Brain pericyte (primary cell): ENCODE results near the gene AGPAT3.
"Not testable (repeated sequence)": the region's sequence is repeated elsewhere in the genome, so short reads cannot be mapped to it uniquely, and the experiment has no call there.

ENCODE experiments used
- DNase-seq: peaks from one replicate; pipeline ENCODE4 v3.0.0-alpha.2; 2012; ENCODE audit warnings: low read depth, low spot score

Gene AGPAT3

DNA sequence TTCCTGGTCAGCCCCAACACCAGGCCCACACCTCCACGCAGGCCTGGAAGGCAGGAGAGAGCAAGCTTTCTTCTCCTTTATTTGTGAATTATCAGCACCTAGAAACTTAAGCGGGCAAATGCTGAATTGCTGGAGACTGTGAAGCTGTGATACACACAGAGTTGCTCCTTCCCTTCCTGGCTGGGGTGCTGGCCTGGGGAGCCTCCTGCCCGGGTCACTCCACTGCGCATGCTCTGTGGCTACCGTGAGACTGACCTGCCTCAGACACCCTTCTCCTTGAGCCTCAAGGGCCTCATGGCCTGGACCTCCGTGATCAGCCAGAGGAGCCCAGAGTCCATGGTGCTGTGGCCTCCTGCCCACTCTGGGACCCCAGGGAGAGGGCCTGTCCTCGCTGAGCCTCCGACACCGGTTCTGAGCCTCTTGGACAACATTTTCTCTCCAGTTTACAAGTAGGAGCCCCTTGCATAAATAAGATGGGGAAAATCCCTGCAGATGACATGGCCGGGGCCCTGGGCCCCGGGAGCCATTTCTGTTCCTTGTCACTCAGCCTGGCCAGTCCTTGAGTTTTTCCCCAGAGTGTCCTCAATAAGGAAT lies 18.0 kb downstream of the AGPAT3 start:
- DNase-seq: no peak

- no peak for DNase-seq
Observed at GRCh38 chr21:43884012-43884860, 19.2 kb downstream of the AGPAT3 start.

DNA sequence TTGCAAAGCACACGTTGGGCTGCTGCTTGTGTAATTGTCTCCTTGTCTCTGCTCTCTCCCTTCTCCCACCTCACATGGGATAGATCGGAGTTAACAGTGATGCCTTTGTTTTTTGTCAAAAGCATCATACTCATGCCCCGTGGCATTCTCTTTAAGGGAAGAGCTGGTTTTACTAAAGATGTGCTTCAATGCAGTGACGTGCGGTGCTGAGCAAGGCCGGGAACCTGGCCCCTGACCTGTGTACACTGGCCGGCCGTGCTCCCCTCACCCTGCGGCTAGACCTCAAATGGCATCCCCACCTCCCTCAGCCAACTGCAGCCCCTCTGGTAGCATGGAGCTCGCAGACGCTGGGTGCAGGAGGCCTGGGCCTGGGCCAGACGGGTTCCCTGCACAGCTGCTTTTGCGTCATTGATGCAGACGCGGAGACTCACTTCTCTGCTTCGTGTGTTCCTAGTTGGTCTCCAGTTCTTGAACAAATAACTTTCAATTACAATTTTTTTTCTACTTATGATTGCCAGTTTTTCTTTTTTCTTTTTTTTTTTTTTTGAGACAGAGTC lies 19.9 kb downstream of the AGPAT3 start:
- no peak for DNase-seq

DNA sequence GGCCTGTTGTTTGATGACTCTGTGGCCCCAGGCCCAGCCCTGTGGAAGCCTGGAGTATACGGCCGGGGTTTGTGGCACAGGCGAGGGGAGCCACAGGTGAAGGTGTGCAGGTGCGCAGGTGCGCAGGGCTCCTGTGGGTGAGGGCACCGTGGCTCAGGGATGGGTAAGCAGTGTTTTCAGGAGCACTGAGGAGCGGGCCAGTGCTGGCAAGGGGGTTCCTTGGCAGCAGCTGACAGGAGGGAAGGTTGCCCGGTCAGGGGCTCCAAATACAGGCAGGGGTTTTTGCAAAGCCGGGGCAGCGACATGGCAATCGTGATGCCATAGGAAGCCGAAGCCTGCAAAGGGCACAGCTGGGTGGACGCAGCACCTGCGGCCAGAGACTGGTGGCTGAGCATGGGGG lies 20.7 kb downstream of the AGPAT3 start:
- no peak for DNase-seq

DNA sequence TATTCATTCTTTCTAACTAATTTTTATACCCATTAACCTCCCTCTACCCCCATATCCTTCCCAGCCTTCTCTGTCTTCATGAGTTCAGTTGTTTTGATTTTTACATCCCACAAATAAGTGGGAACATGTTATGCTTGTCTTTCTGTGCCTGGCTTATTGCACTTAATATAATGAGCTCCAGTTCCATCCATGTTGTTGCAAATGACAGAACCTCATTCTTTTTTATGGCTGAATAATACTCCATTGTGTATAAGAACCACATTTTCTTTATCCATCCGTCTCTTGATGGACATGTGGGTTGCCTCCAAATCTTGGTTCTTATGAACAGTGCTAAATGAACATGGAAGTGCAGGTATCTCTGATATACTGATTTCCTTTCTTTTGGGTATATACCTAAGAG lies 21.5 kb downstream of the AGPAT3 start:
- no peak for DNase-seq

GRCh38 chr21:43889069-43889468 lies 24.0 kb downstream of the AGPAT3 start:
- no peak for DNase-seq

DNA sequence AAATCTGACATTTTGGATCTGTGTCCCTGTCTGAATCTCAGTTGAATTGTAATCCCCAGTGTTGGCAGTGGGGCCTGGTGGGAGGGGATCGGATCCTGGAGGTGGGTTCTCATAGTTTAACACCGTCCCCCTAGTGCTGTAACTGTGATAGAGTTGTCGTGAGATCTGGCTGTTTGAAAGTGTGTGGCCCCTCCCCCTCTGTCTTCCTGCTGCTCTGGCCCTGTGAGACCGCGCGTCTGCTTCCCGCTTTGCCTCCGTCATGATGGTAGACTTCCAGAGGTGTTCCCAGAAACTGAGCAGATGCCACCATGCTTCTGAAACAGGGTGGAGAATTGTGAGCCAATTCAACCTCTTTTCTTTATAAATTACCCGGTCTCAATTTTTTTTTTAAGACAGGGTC lies 25.0 kb downstream of the AGPAT3 start:
- DNase-seq: no peak

- DNase-seq: no peak
Observed at GRCh38 chr21:43892334-43892733, 27.3 kb downstream of the AGPAT3 start.

DNA sequence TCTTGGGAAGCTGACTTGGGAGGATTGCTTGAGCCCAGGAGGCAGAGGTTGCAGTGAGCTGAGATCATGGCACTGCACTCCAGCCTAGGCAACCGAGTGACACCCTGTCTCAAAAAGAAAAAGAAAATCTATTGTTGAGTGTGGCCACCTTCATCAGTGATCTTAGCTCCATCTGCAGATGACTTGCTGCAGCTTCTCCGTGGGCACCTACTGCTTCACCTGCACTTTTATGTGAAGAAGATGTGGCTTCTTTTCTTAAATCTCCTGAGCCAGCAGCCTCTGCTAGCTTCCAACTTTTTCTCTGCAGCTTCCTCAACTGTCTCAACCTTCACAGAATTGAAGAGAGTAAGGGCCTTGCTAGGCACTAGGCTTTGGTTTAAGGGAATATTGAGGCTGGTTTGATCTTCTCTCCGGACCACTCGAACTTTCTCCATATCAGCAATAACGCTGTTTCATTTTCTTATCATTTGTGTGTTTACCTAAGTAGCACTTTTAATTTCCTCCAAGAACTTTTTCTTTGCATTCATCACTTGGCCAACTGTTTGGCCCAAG lies 28.0 kb downstream of the AGPAT3 start:
- no peak for DNase-seq

- DNase-seq: no peak
Observed at GRCh38 chr21:43893536-43894205, 28.6 kb downstream of the AGPAT3 start.

DNA sequence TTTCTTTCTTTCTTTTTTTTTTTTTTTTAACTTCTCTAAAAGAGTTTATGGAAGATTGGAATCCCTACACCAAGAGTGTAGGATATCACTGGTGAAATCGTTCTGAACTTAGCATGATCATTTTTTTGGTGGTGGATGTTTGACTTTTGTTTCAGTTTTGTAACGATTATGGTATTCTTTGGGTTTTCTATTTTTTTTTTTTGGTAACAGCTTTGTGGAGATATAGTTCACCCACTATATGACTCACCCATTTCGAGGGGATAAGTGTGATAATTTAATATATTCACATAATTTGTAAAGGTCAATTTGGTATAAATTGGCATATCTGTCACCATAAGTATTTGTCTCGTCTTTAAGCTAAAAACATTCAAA lies 29.2 kb downstream of the AGPAT3 start:
- no peak for DNase-seq

DNA sequence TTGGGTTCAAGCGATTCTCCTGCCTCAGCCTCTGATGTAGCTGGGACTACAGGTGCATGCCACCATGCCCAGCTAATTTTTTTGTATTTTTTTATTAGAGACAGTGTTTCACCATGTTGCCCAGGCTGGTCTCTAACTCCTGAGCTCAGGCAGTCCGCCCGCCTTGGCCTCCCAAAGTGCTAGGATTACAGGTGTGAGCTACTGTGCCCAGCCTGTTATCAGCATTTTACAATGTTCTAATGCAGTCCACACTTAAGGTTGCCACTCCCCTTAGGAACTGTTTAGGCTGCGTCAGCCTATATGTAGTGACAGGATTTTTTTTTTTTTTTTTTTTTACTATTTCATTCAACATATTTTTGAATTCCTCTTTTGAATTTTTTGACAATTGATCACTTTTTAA lies 30.2 kb downstream of the AGPAT3 start:
- DNase-seq: no peak

GRCh38 chr21:43896696-43897299 lies 31.8 kb downstream of the AGPAT3 start:
- not testable (repeated sequence) for DNase-seq

DNA sequence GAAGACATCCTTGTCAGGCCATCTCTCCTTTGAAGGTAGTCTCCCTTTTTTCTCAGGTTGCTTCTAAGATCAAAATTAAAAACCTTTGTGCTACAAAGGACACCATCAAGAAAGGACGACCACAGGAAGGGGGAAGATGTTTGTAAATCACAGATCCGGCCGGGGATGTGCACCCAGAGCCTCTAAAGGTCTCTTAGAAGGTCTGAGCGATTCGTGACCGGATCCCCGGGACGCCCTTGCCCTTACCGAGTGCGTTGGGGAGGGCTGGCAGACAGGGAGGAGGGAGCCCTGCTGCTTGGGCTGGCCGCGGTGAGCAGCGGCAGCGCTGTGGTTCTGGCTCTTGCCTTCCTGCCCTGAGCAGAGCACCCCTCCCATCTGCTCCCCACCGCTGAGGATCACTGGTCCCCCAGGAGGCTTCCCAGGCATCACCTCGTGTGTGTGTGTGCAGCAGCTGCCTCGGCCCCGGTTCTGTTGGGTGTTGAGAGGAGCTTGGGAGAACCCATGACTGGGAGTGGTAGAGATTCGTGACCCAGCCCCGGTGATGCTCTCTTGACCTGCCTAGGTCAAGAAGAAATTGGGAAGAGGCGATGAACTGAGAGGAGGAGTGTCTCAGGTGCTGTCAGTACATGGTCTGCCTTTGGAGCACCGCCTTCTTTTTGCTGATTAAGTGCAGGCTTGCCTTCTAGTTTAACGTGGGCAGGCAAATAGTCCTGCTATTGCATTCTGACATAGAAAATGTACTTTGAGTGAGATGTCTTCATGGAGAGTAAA lies 34.5 kb downstream of the AGPAT3 start:
- DNase-seq: no peak

GRCh38 chr21:43900078-43900385 lies 35.0 kb downstream of the AGPAT3 start:
- DNase-seq: no peak

DNA sequence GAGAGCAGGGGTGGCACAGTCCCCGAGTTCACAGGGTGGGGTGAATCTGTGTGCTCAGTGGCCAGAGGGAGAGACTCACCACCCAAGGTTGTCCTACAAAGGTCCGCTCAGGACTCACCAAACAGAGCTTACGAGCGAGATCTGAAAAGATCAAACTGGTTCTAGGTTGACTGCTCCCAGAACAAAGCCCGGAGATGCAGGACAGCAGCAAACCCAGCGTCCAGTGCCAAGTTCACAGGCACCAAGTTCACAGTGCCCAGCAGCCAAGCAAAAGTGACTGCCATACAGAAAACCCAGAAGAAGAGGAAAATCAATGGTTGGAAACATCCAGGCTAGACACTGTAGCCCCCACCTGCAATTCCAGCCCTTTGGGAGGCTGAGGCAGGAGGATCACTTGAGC lies 35.7 kb downstream of the AGPAT3 start:
- DNase-seq: no peak

DNA sequence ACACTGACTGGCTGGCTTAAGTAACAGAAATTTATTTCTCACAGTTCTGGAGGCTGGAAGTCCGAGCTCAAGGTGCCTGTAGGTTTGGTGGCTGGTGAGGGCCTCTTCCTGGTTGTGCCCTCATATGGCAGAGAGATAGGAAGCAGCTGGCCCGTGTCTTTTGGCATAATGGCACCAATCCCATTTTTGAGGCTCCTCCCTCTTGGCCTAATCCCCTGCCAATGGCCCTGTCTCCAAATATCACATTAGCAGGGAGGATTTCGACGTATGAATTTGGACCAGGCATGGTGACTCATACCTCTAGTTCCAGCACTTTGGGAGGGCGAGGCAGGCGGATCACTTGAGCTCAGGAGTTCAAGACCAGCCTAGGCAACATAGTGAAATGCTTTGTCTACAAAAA lies 37.4 kb downstream of the AGPAT3 start:
- DNase-seq: no peak

- no peak for DNase-seq
Observed at GRCh38 chr21:43903451-43904091, 38.5 kb downstream of the AGPAT3 start.

- DNase-seq: no peak
Observed at GRCh38 chr21:43904331-43904781, 39.3 kb downstream of the AGPAT3 start.

DNA sequence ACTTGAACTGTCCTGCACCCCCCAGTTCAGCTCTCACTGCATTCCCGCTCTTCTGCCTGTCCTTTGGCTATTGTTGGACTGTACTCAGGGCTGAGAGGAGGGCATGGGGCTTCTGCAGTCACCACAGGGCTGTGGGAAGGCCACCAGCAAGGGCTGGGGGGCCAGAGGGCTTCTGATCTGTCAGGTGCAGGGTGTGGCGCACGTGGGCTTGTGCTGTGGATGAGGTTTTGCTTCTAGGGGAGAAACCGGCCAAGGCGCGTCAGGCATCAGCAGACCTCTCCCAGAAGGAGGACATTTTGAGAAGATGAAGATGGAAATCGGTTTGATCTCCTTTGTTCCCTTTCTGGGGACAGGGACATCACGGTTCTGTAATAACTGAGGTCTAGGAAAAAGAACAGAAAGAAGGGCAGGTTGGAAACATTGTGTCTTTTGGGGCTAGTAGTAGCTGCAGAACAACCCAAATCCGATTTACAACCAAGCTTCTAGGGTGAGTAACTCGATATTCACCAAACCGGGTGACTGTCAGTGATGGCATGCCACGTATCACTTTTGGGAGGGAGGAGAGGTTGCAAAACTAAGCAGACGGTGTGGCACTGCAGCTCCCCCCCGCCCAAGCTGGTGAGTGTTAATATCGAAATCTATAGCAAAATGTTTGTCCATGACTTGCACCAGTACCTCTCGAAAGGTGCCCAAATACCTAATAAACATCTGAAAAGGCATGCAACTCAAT lies 40.9 kb downstream of the AGPAT3 start:
- no peak for DNase-seq
